IPS-20b (cell line): Measurements from ENCODE around the gene KRT73.

Experiments used
- H3K27ac ChIP-seq: one replicate; pipeline ENCODE4 v1.5.1; 2013; ENCODE audit warnings: low read length
- H3K27me3 ChIP-seq: 2 replicates; pipeline ENCODE4 v1.6.1; 2013; ENCODE audit warnings: mild to moderate bottlenecking, low read length, inconsistent platforms; ENCODE audit not compliant: insufficient read depth
- H3K36me3 ChIP-seq: 2 replicates; pipeline ENCODE4 v1.6.1; 2013; ENCODE audit warnings: low read depth, mild to moderate bottlenecking, inconsistent platforms, low read length, moderate library complexity; ENCODE audit not compliant: insufficient read depth
- H3K4me1 ChIP-seq: 2 replicates; pipeline ENCODE4 v1.6.1; 2013; ENCODE audit warnings: mild to moderate bottlenecking, control low read depth, inconsistent platforms, low read length, moderate library complexity; ENCODE audit not compliant: insufficient read depth
- H3K4me3 ChIP-seq: 2 replicates; pipeline ENCODE4 v1.5.1; 2013; ENCODE audit warnings: mild to moderate bottlenecking, low read length, inconsistent platforms
- H3K9ac ChIP-seq: 2 replicates; pipeline ENCODE4 v1.6.1; 2013; ENCODE audit warnings: low read depth, mild to moderate bottlenecking, inconsistent platforms, low read length, moderate library complexity
- H3K9me3 ChIP-seq: 2 replicates; pipeline ENCODE4 v1.6.1; 2013; ENCODE audit warnings: mild to moderate bottlenecking, low read depth, low read length, inconsistent platforms; ENCODE audit not compliant: insufficient read depth

Gene KRT73

GRCh38 chr12:52657250-52657902, 39.0 kb upstream of the KRT73 start:
- no peaks in the 10 kb centered on the region for H3K4me1 ChIP-seq

GRCh38 chr12:52656616-52657015, 38.3 kb upstream of the KRT73 start:
- Histone ChIP-seq H3K9me3 (no peaks in the 10 kb centered on the region; the same call in 1 of the 2 replicates), H3K27me3 (no peaks in the 10 kb centered on the region), H3K9ac (no peak overlapping the region), H3K4me1 (no peaks in the 10 kb centered on the region), H3K27ac (no peak overlapping the region), H3K4me3 (no peak overlapping the region), H3K36me3 (no peaks in the 10 kb centered on the region)

More at GRCh38 chr12:52657250-52657902, 39.0 kb upstream of the KRT73 start:
- Histone ChIP-seq H3K9ac (no peak overlapping the region), H3K4me3 (no peak overlapping the region), H3K27ac (no peak overlapping the region), H3K36me3 (no peaks in the 10 kb centered on the region), H3K27me3 (no peaks in the 10 kb centered on the region), H3K9me3 (no peaks in the 10 kb centered on the region)

- Histone ChIP-seq H3K27me3 (no peaks in the 10 kb centered on the region), H3K9me3 (no peaks in the 10 kb centered on the region; the same call in 1 of the 2 replicates), H3K4me3 (no peak overlapping the region), H3K9ac (no peak overlapping the region), H3K4me1 (no peaks in the 10 kb centered on the region), H3K27ac (no peak overlapping the region), H3K36me3 (no peaks in the 10 kb centered on the region)
These were observed 37.4 kb upstream of the KRT73 start for GRCh38 chr12:52655720-52656124.

GRCh38 chr12:52655251-52655650, 36.9 kb upstream of the KRT73 start:
- Histone ChIP-seq H3K9me3 (no peaks in the 10 kb centered on the region; the same call in 1 of the 2 replicates), H3K27me3 (no peaks in the 10 kb centered on the region), H3K4me3 (no peak overlapping the region), H3K9ac (no peak overlapping the region), H3K4me1 (no peaks in the 10 kb centered on the region), H3K27ac (no peak overlapping the region), H3K36me3 (no peaks in the 10 kb centered on the region)

- Histone ChIP-seq H3K27me3 (no peaks in the 10 kb centered on the region), H3K4me1 (no peaks in the 10 kb centered on the region), H3K9ac (no peak within 1 kb of the TSS), H3K4me3 (no peak within 1 kb of the TSS), H3K36me3 (no peaks in the 10 kb centered on the region), H3K9me3 (no peaks in the 10 kb centered on the region; the same call in 1 of the 2 replicates), H3K27ac (no peak within 1 kb of the TSS)
These were observed 33.4 kb upstream of the KRT73 start, which contains the start of gene KRT2 for GRCh38 chr12:52651726-52652261. Gene KRT2, minus strand, starts transcription at chr12:52652211. Its CDS starts 69 bp downstream, at chr12:52652142.

- Histone ChIP-seq H3K27me3 (no peaks in the 10 kb centered on the region), H3K9me3 (no peaks in the 10 kb centered on the region; the same call in 1 of the 2 replicates), H3K4me1 (no peaks in the 10 kb centered on the region), H3K9ac (no peak overlapping the region), H3K36me3 (no peaks in the 10 kb centered on the region), H3K27ac (no peak overlapping the region), H3K4me3 (no peak overlapping the region)
These were observed 32.2 kb upstream of the KRT73 start for GRCh38 chr12:52650520-52651081.

- Histone ChIP-seq H3K27me3 (no peaks in the 10 kb centered on the region; the same call in 1 of the 2 replicates), H3K4me3 (no peak overlapping the region), H3K4me1 (no peaks in the 10 kb centered on the region), H3K36me3 (no peaks in the 10 kb centered on the region), H3K27ac (no peak overlapping the region), H3K9me3 (no peaks in the 10 kb centered on the region; the same call in 1 of the 2 replicates), H3K9ac (no peak overlapping the region)
These were observed 30.7 kb upstream of the KRT73 start for GRCh38 chr12:52649066-52649465.

- no peaks in the 10 kb centered on the region for H3K4me1 ChIP-seq
- H3K27ac ChIP-seq, result no peak overlapping the region
- H3K36me3 ChIP-seq, result no peaks in the 10 kb centered on the region
- no peaks in the 10 kb centered on the region; the same call in 1 of the 2 replicates for H3K9me3 ChIP-seq
- H3K9ac ChIP-seq, result no peak overlapping the region
- no peaks in the 10 kb centered on the region; the same call in 1 of the 2 replicates for H3K27me3 ChIP-seq
- H3K4me3 ChIP-seq, result no peak overlapping the region
These were observed 29.7 kb upstream of the KRT73 start for GRCh38 chr12:52648012-52648550.

GRCh38 chr12:52647601-52648000, 29.2 kb upstream of the KRT73 start:
- Histone ChIP-seq H3K36me3 (no peaks in the 10 kb centered on the region), H3K27ac (no peak overlapping the region), H3K27me3 (no peaks in the 10 kb centered on the region; the same call in 1 of the 2 replicates), H3K4me3 (no peak overlapping the region), H3K4me1 (no peaks in the 10 kb centered on the region), H3K9me3 (no peaks in the 10 kb centered on the region; the same call in 1 of the 2 replicates), H3K9ac (no peak overlapping the region)

GRCh38 chr12:52646613-52647012, 28.3 kb upstream of the KRT73 start:
- Histone ChIP-seq H3K36me3 (no peaks in the 10 kb centered on the region), H3K27ac (no peak overlapping the region), H3K9ac (no peak overlapping the region), H3K4me1 (no peaks in the 10 kb centered on the region), H3K27me3 (no peaks in the 10 kb centered on the region; the same call in 1 of the 2 replicates), H3K9me3 (no peaks in the 10 kb centered on the region), H3K4me3 (no peak overlapping the region)

- no peak overlapping the region for H3K27ac ChIP-seq
- H3K4me3 ChIP-seq, result no peak overlapping the region
- H3K9me3 ChIP-seq, result no peaks in the 10 kb centered on the region
- no peak overlapping the region for H3K9ac ChIP-seq
- no peaks in the 10 kb centered on the region for H3K4me1 ChIP-seq
- H3K36me3 ChIP-seq, result no peaks in the 10 kb centered on the region
- H3K27me3 ChIP-seq, result no peaks in the 10 kb centered on the region; the same call in 1 of the 2 replicates
These were observed 27.6 kb upstream of the KRT73 start for GRCh38 chr12:52645982-52646381.
